ENCODE measurements around the gene MORC3.

DNA sequence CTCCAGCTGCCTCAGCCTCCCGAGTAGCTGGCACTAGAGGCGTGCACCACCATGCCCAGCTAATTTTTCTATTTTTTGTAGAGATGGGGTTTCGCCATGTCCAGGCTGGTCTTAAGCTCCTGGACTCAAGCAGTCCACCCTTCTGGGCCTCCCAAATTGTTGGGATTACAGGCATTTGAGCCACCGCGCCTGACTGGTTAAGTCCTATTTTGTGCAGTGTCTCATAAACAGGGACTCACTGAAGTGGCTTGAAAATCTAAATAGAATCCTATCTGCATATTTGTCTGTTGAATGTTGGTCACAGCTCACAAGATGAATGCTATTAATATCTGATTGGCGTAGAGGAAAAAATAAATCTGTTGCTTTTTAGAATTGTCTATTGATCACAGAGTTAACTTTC is 59.3 kb downstream of the MORC3 start:
- TF ChIP-seq CTCF (IDR thresholded peaks at IDR 0.05) (no peak), EP300 (IDR thresholded peaks at IDR 0.05) (no peak)

Data from tibial nerve (tissue), 4 donors.